Heart right ventricle (tissue), 16 donors: ENCODE results near the gene RBM15. TPM values are rescaled to one million over a fixed set of nuclear protein-coding genes. Genes with fewer than 3 reads are reported as not detected.

Source experiments
- ATAC-seq, 8 donors: fragments of 200-7000 bp; cut with Tn5 transposase; one replicate each; pipeline ENCODE4 v1.9.1; 2020; ENCODE audit warnings: mild to moderate bottlenecking in 8 of 8, moderate library complexity in 8 of 8, moderate number of reproducible peaks in 1 of 8
- DNase-seq, 2 donors: peaks; one replicate each; pipeline ENCODE4 v3.0.0-alpha.2; 2020
- H3K27ac ChIP-seq, 10 donors: fragments of 200-600 bp; sonication (generic) in 2 of 10; one replicate each; pipeline versions ENCODE4 v1.5.0 to v1.8.0; 2020 to 2022; ENCODE audit warnings: mild to moderate bottlenecking in 3 of 10
- H3K27me3 ChIP-seq, 7 donors: fragments of 200-600 bp; one replicate each; pipeline ENCODE4 v1.8.0; 2021 to 2022; ENCODE audit warnings: mild to moderate bottlenecking in 2 of 7
- H3K36me3 ChIP-seq, 9 donors: fragments of 200-600 bp; sonication (generic) in 1 of 9; one replicate each; pipeline versions ENCODE4 v1.5.0 to v1.8.0; 2020 to 2022; ENCODE audit warnings: mild to moderate bottlenecking in 2 of 9
- H3K4me1 ChIP-seq, 9 donors: fragments of 200-600 bp; sonication (generic) in 1 of 9; one replicate each; pipeline versions ENCODE4 v1.5.0 to v1.8.0; 2020 to 2022; ENCODE audit warnings: mild to moderate bottlenecking in 4 of 9
- H3K4me3 ChIP-seq, 10 donors: fragments of 200-600 bp; sonication (generic) in 2 of 10; one replicate each; pipeline versions ENCODE4 v1.5.0 to v1.8.0; 2020 to 2022; ENCODE audit warnings: mild to moderate bottlenecking in 7 of 10, moderate library complexity in 2 of 10
- H3K9me3 ChIP-seq, 11 donors: fragments of 200-600 bp in 10 of 11; sonication (generic) in 2 of 11; one replicate each; pipeline versions ENCODE4 v1.5.0 to v1.8.0; 2013 to 2022; ENCODE audit warnings: mild to moderate bottlenecking in 2 of 11, control low read depth in 1 of 11, moderate library complexity in 1 of 11
- WGBS, 2 donors: extraction: QIAGEN DNeasy Blood & Tissue Kit; methylation state at CpG; one replicate each; pipeline ENCODE4 v1.1.7; 2013; ENCODE audit warnings: inconsistent platforms in 1 of 2; 5-methylcytosine and 5-hydroxymethylcytosine counted together
- intact Hi-C, 10 donors: fragments of 100-400 bp; cut with DNase I; formaldehyde crosslinking; loops; one replicate each; pipeline versions ENCODE4 v1.11.1 to v1.14.2; 2022
- polyA plus RNA-seq, 2 donors: library from polyadenylated mRNA; stranded (reverse); fragments of 200-250 nt; gene quantifications; one replicate each; pipeline ENCODE4 v1.2.3, GENCODE V29; 2013
- total RNA-seq, 10 donors: library from RNA; stranded (reverse); fragmentation: NEBNext Ultra II Directional in 3 of 10; extraction: Animal tissue kit (Norgen Biotek cat#: 25700) in 3 of 10; gene quantifications; one replicate each; pipeline versions ENCODE4 v1.2.1 to v1.2.4, GENCODE V29; 2021 to 2023
- TF ChIP-seq, protein P1 (sequence below), 9 donors: fragments of 200-600 bp; sonication (generic) in 2 of 9; IDR thresholded peaks; one replicate each; pipeline versions ENCODE4 v1.5.0 to v1.8.0; 2021 to 2022; ENCODE audit warnings: antibody characterized with exemption in 9 of 9, mild to moderate bottlenecking in 5 of 9, moderate library complexity in 1 of 9
- donor health status: Arrhythmogenic right ventricular cardiomyopathy.
- donor health status: ischemic (EF 13 %, LVEDD 7.1; RV severe dilation, severe dysfunction).
- donor health status: healthy with polysubstance abuse.
- donor health status: DM: no; HTN: yes; CAD: no.
- donor health status: DM: no; HTN: no; CAD: no.
- donor health status: ischemic (EF 25% LVEDD 6.9; RV normal size, moderate dysfunction).
- donor health status: ischemic (EF 25% LVEDD 5.7; RV mildly dilated, moderate dysfunction).
- donor health status: healthy.
- donor health status: DM: yes; HTN: yes; CAD: no.
- donor health status: Ischemic cardiomyopathy.
- donor health status: ischemic (EF 35%, LVEDD 5.7; RV mildly dilated, moderate dysfunction).
- donor health status: nonischemic (EF 11% LVEDD 7.7; RV severe dilation, severe dysfunction).
- donor health status: DM: yes; HTN: yes; CAD: no.
- donor health status: PGD.
- donor health status: ischemic (EF 29% LVEDD 5.4; RV normal size, mild dysfunction).
- donor health status: nonischemic (EF 23%, LVEDD 6.1; RV moderate dilation, normal function).

RBM15 gene
- total and polyA plus RNA-seq, 12 donors, result 1.4 to 22.3 (median 18.8) TPM

DNA sequence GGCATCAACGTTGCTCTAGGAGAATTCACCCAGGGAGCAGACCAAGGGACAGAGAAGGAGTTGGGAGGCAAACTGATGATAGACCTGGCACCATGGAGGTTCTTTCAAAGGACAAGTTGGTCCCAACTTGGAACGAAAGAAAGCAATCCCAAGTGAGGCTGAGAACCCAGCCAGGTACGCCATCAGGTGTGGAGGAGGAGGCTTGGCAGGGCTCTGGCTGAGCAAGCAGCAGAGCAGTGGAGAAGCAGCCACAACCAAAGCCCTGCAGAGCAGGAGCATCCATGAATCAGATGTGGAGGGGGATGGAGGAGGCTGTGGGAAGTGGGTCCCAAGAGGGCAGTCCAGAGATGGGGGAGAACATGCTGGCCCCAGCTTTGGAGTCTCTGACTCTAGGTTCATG lies 36.3 kb upstream of the RBM15 start:
- TF ChIP-seq, protein P1, sequence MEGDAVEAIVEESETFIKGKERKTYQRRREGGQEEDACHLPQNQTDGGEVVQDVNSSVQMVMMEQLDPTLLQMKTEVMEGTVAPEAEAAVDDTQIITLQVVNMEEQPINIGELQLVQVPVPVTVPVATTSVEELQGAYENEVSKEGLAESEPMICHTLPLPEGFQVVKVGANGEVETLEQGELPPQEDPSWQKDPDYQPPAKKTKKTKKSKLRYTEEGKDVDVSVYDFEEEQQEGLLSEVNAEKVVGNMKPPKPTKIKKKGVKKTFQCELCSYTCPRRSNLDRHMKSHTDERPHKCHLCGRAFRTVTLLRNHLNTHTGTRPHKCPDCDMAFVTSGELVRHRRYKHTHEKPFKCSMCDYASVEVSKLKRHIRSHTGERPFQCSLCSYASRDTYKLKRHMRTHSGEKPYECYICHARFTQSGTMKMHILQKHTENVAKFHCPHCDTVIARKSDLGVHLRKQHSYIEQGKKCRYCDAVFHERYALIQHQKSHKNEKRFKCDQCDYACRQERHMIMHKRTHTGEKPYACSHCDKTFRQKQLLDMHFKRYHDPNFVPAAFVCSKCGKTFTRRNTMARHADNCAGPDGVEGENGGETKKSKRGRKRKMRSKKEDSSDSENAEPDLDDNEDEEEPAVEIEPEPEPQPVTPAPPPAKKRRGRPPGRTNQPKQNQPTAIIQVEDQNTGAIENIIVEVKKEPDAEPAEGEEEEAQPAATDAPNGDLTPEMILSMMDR (IDR thresholded peaks at IDR 0.05), result no peak
- DNase-seq (no peak), ATAC-seq (no peak)
- WGBS, 2 donors, result 90 to 92% methylated on average over 3 of the region's 3 CpGs
- intact Hi-C loops, result no loop called here
- H3K4me3 ChIP-seq, result no peak overlapping the region
- no peaks in the 10 kb centered on the region for H3K9me3 ChIP-seq
- H3K4me1 ChIP-seq, result peaks cover 0 to 11% (median 2%) of the 10 kb centered on the region in 9 donors
- no peaks in the 10 kb centered on the region for H3K36me3 ChIP-seq
- no peaks in the 10 kb centered on the region for H3K27me3 ChIP-seq
- no peak overlapping the region for H3K27ac ChIP-seq

DNA sequence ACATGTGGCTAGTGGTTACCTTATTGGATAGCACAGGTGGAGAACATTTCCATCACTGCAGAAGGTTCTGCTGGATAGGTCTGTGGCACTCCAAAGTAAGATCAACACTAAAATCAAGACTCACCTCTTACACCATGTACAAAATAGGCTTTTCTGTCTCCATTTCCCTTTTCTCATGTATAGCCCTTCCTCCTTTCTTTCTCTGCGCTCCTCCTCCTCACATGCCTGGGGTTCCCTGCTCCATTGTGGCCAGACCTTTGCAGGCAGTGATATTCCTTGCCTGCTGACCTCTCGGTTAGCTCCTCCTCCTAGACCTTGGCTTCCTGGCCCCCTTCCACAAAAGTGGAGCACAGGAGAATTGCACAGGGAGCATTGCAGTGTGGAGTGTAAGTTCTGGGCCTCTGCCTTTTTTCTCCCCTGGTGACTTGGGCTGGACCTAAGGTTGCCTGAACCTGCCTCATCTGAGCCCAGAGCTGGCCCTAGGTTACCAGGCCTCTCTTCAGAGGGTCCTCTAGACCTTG lies 33.2 kb upstream of the RBM15 start:
- no peak for DNase-seq
- TF ChIP-seq, protein P1 (IDR thresholded peaks at IDR 0.05), result no peak
- no peak overlapping the region for H3K27ac ChIP-seq
- no peak for ATAC-seq
- H3K27me3 ChIP-seq, result no peaks in the 10 kb centered on the region
- H3K4me3 ChIP-seq, result no peak overlapping the region
- no peaks in the 10 kb centered on the region for H3K36me3 ChIP-seq
- no peaks in the 10 kb centered on the region for H3K9me3 ChIP-seq
- H3K4me1 ChIP-seq, result peaks cover 0 to 41% (median 22%) of the 10 kb centered on the region in 9 donors
- intact Hi-C loops, result no loop called here
- WGBS, 2 donors, result 45 to 84% methylated on average over 2 of the region's 2 CpGs

DNA sequence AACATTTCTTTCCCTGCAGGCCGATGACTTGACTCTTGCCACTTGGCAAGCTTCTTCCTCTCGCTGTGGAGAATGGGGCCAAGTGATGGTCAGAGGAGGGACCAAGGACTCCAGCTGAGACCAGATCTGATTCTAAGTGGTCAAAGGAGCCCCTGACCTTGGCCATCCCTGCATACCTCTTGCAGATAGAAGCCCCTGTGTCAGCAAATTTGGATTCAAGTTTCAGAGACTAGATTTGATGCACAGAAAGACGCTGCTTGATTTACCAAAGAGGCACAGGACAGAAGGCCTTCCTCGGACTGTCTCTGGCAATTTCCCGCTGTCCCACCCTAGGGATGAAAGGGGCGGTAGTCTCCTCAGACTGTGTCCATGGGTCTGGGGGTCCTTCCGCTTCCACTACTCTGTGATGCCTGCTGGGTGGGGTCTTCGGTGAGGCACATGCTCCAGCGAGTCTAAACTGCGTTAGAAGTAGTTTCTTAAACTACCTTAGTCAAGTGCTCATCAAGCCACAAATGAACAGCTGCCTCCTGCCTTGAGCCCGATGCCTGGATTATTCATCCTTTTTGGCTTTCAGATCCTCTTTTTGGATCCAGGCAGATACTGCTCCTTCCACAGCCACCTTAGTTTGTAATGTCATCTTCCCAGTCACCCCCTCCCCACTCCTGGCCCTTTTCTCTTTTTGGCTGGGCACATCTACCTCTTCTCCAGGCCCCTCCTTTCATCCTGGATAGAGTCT lies 31.8 kb upstream of the RBM15 start:
- ATAC-seq (no peak), DNase-seq (no peak)
- Histone ChIP-seq H3K27ac (peak overlapping the region in 1 of 10 donors; percentile 13), H3K36me3 (no peaks in the 10 kb centered on the region), H3K9me3 (no peaks in the 10 kb centered on the region), H3K4me1 (peaks cover 2 to 52% (median 27%) of the 10 kb centered on the region in 9 donors), H3K4me3 (no peak overlapping the region), H3K27me3 (no peaks in the 10 kb centered on the region)
- whole genome bisulfite sequencing, 2 donors, result 77 to 79% methylated on average over 11 of the region's 11 CpGs
- TF ChIP-seq, protein P1 (IDR thresholded peaks at IDR 0.05), result no peak
- intact Hi-C loops, result no loop called here

DNA sequence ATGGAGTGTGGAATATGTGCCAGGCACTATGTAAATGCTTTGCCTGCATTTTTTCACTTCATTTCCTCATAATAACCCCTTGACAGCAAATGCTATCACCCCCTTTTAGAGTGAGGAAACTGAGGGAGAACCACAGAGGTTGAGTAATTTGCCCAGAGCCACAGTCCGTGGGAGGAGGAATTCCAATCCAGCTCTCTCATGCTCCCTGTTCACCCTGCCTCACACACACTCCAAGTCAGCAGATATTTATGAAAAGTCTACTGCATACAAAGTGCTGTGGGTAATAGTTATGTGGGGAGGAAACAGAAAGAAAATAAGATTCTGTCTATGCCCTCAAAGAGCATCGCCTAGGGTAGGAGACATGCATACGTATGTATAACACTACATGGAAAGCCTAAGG lies 30.9 kb upstream of the RBM15 start:
- H3K36me3 ChIP-seq, result no peaks in the 10 kb centered on the region
- WGBS, 2 donors, result 75 to 88% methylated on average over 3 of the region's 3 CpGs
- DNase-seq, result no peak
- H3K4me3 ChIP-seq, result no peak overlapping the region
- TF ChIP-seq, protein P1 (IDR thresholded peaks at IDR 0.05), result no peak
- no peaks in the 10 kb centered on the region for H3K9me3 ChIP-seq
- no peak for ATAC-seq
- H3K4me1 ChIP-seq, result peaks cover 3 to 59% (median 32%) of the 10 kb centered on the region in 9 donors
- H3K27ac ChIP-seq, result peak overlapping the region in 1 of 10 donors; percentile 5
- H3K27me3 ChIP-seq, result no peaks in the 10 kb centered on the region
- intact Hi-C loops, result no loop called here
